Stomach (tissue), 4 donors: ENCODE data around the gene MAGIX.

Source experiments
- CTCF ChIP-seq, 7 experiments: fragments of 450-650 bp in 4 of 7; fragments of 200-600 bp in 3 of 7; sonication (generic) in 3 of 7; IDR thresholded peaks; one replicate each; pipeline ENCODE4 v1.5.1; 2016 to 2019; ENCODE audit warnings: antibody characterized with exemption in 7 of 7, control low read depth in 2 of 7, mild to moderate bottlenecking in 1 of 7
- POLR2A ChIP-seq, 4 donors: fragments of 450-650 bp; IDR thresholded peaks; one replicate each; pipeline ENCODE4 v1.6.1; 2016; ENCODE audit warnings: antibody characterized with exemption in 4 of 4, control low read depth in 2 of 4, mild to moderate bottlenecking in 1 of 4, moderate library complexity in 1 of 4
- POLR2AphosphoS5 ChIP-seq, 3 donors: sonication (generic); formaldehyde crosslinking; IDR thresholded peaks; one replicate each; pipeline ENCODE4 v1.6.1; 2016; ENCODE audit warnings: antibody characterized with exemption in 3 of 3

DNA sequence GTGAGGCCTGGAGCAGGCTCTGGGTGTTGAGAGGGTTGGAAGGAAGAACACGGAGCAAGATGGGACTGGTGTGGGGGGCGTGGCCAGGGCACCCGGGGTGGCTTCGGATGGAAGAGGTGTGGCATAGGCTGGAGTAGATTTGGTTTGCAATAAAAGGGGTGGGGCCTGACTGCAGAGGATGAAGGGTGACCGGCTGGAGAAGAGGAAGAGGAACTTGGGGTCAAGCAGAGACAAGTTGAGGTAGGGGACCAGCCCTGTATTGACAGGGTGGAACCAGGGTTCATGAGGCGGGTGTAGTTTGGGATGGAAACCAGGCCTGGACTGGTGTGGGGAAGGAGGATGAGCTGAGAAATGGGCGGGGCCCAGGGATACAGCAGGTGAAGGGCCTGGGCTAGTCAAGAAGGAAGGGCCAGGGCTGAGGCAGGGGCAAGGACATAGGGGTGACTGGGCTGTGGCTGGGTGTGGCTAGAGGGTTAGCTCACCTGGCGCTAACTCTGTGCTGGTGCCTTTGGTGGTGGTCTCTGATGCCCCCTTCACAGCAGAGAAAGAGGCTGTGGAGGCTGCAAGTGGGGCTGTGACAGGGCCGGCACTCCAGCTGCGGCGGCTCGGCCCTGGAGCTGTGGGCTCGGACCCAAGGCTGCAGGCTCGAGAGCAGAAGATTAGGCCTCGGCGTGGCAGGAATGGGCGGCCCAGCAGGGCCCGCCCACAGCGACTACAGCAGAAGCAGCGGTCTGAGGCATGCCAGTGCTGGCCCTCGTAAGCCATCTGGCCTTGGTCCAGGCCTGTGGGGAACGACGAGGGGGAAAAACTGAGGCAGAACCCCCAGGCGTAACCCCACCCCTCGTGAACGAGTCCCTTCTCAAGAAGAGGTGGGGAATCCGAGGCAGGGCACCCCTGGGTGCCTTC lies 14.1 kb downstream of the MAGIX start:
- TF ChIP-seq CTCF (IDR thresholded peaks at IDR 0.05) = no peak
- no peak for TF ChIP-seq POLR2AphosphoS5 (IDR thresholded peaks at IDR 0.05)
- TF ChIP-seq POLR2A (IDR thresholded peaks at IDR 0.05) = no peak
